GM23248 (cell line): ENCODE results near the gene PZP.

Source experiments
- EZH2 ChIP-seq: fragments of 200-600 bp; sonication (generic); IDR thresholded peaks from 2 replicates; pipeline ENCODE4 v1.6.1; 2018; ENCODE audit warnings: antibody characterized with exemption, mild to moderate bottlenecking; ENCODE audit not compliant: insufficient read depth, poor library complexity, severe bottlenecking
- EZH2phosphoT487 ChIP-seq: fragments of 200-600 bp; sonication (generic); IDR thresholded peaks from 2 replicates; pipeline ENCODE4 v1.6.1; 2018; ENCODE audit warnings: antibody characterized with exemption, moderate library complexity, mild to moderate bottlenecking, low read depth; ENCODE audit not compliant: insufficient read depth

- no peak for TF ChIP-seq EZH2
- TF ChIP-seq EZH2phosphoT487, result no peak
Observed at GRCh38 chr12:9106067-9106466, 102.1 kb downstream of the PZP start.
